SK-N-SH (cell line): ENCODE data around the gene SLCO4A1. TPM values are rescaled to one million over a fixed set of nuclear protein-coding genes. Genes with fewer than 3 reads are reported as not detected.

Source experiments
- CTCF ChIA-PET: fragments of 300-600, 350-600 bp; formaldehyde crosslinking; extraction: SDS; loops from one replicate; lab custom pipeline; 2021; lab: Yijun Ruan, JAX
- POLR2A ChIA-PET: fragments of 350-600 bp; sonication (Branson Sonifier 250); formaldehyde crosslinking; extraction: SDS; loops from one replicate; lab custom pipeline; 2020; ENCODE audit warnings: antibody characterized with exemption, inconsistent platforms; lab: Yijun Ruan, JAX
- DNase-seq: peaks from one replicate; pipeline ENCODE4 v3.0.0; 2012
- H2AFZ ChIP-seq: fragments of 200-600 bp; sonication (generic); 2 replicates; pipeline ENCODE4 v1.8.1; 2016; ENCODE audit warnings: antibody characterized with exemption, mild to moderate bottlenecking, low read depth
- H3F3A ChIP-seq: fragments of 200-600 bp; sonication (generic); replicated peaks from 2 replicates; pipeline ENCODE3; 2016; ENCODE audit warnings: antibody characterized with exemption, mild to moderate bottlenecking; ENCODE audit not compliant: insufficient read depth
- H3K27ac ChIP-seq, 2 experiments: fragments of 200-500 bp in 1 of 2; fragments of 200-600 bp in 1 of 2; sonication (Bioruptor generic) in 1 of 2; sonication (generic), shearing (Covaris generic) in 1 of 2; 2 replicates each; pipeline versions ENCODE4 v1.5.1 to v1.6.1; 2014 to 2016; ENCODE audit warnings: low read depth in 2 of 2, inconsistent platforms in 1 of 2, low read length in 1 of 2, mild to moderate bottlenecking in 1 of 2, mixed read lengths in 1 of 2
- H3K27me3 ChIP-seq: fragments of 200-600 bp; sonication (generic), shearing (Covaris generic); 2 replicates; pipeline ENCODE4 v1.6.1; 2016; ENCODE audit warnings: mixed run types; ENCODE audit not compliant: insufficient read depth
- H3K36me3 ChIP-seq, 2 experiments: fragments of 200-500 bp in 1 of 2; fragments of 200-600 bp in 1 of 2; sonication (Bioruptor generic) in 1 of 2; sonication (generic) in 1 of 2; replicated peaks in 1 of 2; 2 replicates each; pipeline versions ENCODE3 to v1.5.1; 2014 to 2016; ENCODE audit warnings: low read length in 1 of 2, mild to moderate bottlenecking in 1 of 2; ENCODE audit not compliant: insufficient read depth in 2 of 2, control insufficient read depth in 1 of 2
- H3K4me1 ChIP-seq, 2 experiments: fragments of 200-500 bp in 1 of 2; fragments of 200-600 bp in 1 of 2; sonication (Bioruptor generic) in 1 of 2; sonication (generic), shearing (Covaris generic) in 1 of 2; 2 replicates each; pipeline versions ENCODE4 v1.5.1 to v1.6.1; 2014 to 2016; ENCODE audit warnings: low read depth in 1 of 2, low read length in 1 of 2, mixed run types in 1 of 2; ENCODE audit not compliant: insufficient read depth in 2 of 2, control insufficient read depth in 1 of 2
- H3K4me2 ChIP-seq: fragments of 200-600 bp; sonication (generic), shearing (Covaris generic); 2 replicates; pipeline ENCODE4 v1.6.1; 2017; ENCODE audit warnings: mixed run types
- H3K4me3 ChIP-seq, 2 experiments: fragments of 200-500 bp in 1 of 2; fragments of 200-600 bp in 1 of 2; sonication (Bioruptor generic) in 1 of 2; sonication (generic), shearing (Covaris generic) in 1 of 2; 2 replicates each; pipeline versions ENCODE4 v1.5.1 to v1.8.1; 2014 to 2016; ENCODE audit warnings: low read depth in 2 of 2, inconsistent platforms in 1 of 2, low read length in 1 of 2, mild to moderate bottlenecking in 1 of 2, mixed read lengths in 1 of 2, moderate library complexity in 1 of 2
- H3K79me2 ChIP-seq: fragments of 200-600 bp; sonication (generic); 2 replicates; pipeline ENCODE4 v1.8.1; 2017; ENCODE audit warnings: mild to moderate bottlenecking; ENCODE audit not compliant: insufficient read depth
- H3K9ac ChIP-seq: fragments of 200-600 bp; sonication (generic); 2 replicates; pipeline ENCODE4 v1.6.1; 2017; ENCODE audit warnings: mixed run types
- H3K9me2 ChIP-seq: fragments of 200-600 bp; sonication (generic); 2 replicates; pipeline ENCODE4 v1.6.1; 2017; ENCODE audit warnings: mixed run types
- H3K9me3 ChIP-seq: fragments of 200-600 bp; sonication (generic); 2 replicates; pipeline ENCODE4 v1.6.1; 2017; ENCODE audit warnings: mixed run types, mild to moderate bottlenecking, moderate library complexity
- H4K20me1 ChIP-seq: fragments of 200-600 bp; sonication (generic); 2 replicates; pipeline ENCODE4 v1.6.1; 2017; ENCODE audit warnings: mild to moderate bottlenecking, mixed run types; ENCODE audit not compliant: insufficient read depth
- FOXM1 ChIP-seq: IDR thresholded peaks from 2 replicates; pipeline ENCODE4 v1.4.0; 2012; ENCODE audit warnings: low read depth, mild to moderate bottlenecking
- GATA2 ChIP-seq: sonication (generic); formaldehyde crosslinking; IDR thresholded peaks from 2 replicates; pipeline ENCODE4 v1.5.0; 2020; ENCODE audit warnings: mild to moderate bottlenecking, missing genetic modification reagents
- RAD21 ChIP-seq: IDR thresholded peaks from 2 replicates; pipeline ENCODE4 v1.6.1; 2012; ENCODE audit warnings: mild to moderate bottlenecking, low read length
- RFX5 ChIP-seq: IDR thresholded peaks from 2 replicates; pipeline ENCODE4 v1.6.1; 2012; ENCODE audit warnings: mild to moderate bottlenecking, improper control_type of control experiment, low read length
- SIN3A ChIP-seq: IDR thresholded peaks from 2 replicates; pipeline ENCODE4 v1.6.1; 2012; ENCODE audit warnings: low read depth, mild to moderate bottlenecking, low read length, moderate library complexity, borderline replicate concordance
- TAF1 ChIP-seq: IDR thresholded peaks from 2 replicates; pipeline ENCODE4 v1.6.1; 2012; ENCODE audit warnings: low read depth, mild to moderate bottlenecking, low read length, moderate library complexity, borderline replicate concordance
- TCF12 ChIP-seq: IDR thresholded peaks from 2 replicates; pipeline ENCODE4 v1.4.0; 2012
- WGBS: methylation state at CpG from one replicate; pipeline ENCODE4 v1.1.6; 2017; ENCODE audit warnings: low lambda C conversion rate; 5-methylcytosine and 5-hydroxymethylcytosine counted together
- polyA plus RNA-seq, 3 experiments: library from polyadenylated mRNA; depleted of rRNA; stranded (reverse); fragments of >200 nt; gene quantifications; 2 replicates each; pipeline ENCODE4 v1.2.3, GENCODE V29; 2012
- TF ChIP-seq, protein P1 (sequence below): fragments of 200-600 bp; sonication (generic); IDR thresholded peaks from 2 replicates; pipeline ENCODE4 v1.6.1; 2017; ENCODE audit warnings: antibody characterized with exemption, mild to moderate bottlenecking, moderate library complexity

The SLCO4A1 gene
- polyA plus RNA-seq, 1 of the 3 experiments (the other 2 are of a cell fraction), result 0.33 TPM

DNA sequence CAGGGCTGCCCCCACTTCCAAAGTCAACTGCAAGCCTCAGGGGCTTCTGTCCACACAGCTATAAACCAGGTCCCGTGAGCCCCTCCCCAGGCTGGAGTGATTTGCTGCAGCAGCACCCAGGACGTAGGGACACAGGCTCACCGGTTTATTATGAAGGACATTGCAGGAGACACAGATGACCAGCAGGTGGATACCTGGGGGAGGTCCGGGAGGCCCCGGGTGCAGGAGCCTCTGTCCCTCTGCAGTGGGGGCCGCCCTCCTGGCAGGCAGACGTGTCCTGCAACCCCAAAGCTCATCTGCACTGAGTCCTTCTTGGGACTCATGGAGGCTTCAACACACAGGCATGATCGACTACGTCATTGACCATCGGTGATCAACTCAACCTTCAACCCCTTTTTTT lies 51.8 kb downstream of the SLCO4A1 start (continued):
- TF ChIP-seq TCF12 (no peak), GATA2 (no peak), SIN3A (no peak), TAF1 (no peak), RAD21 (no peak)

DNA sequence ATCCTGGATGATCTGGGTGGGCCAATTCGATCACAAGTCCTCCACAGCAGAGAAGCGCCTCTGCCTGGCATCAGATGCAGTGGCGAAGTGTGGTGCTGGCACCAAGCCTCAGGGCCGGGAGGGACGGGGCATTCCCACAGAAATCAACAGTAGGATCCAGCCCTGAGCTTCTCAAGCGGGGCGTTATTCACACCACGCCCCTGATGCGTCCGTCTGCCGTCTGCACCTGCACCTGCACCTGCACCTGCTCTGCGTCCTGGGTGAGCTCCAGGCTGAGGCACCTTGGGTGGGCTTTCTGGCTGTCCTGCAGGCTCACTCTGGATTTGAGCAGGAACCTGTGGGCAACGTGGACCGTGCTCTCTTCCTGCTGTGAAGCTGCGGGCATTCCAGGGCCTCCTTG lies 52.6 kb downstream of the SLCO4A1 start:
- H3K79me2 ChIP-seq, result no peaks in the 10 kb centered on the region
- H3K4me1 ChIP-seq, result peaks cover 0 to 16% of the 10 kb centered on the region in 2 experiments; a peak in 2 of 4 replicates
- CTCF ChIA-PET, result interaction anchor here (0.7 to 2.9 kb wide), 7 partner anchors 11 to 113 kb away, joined by 3 to 17 read pairs (median 4); no protein-coding TSS in a partner anchor
- TF ChIP-seq, protein P1, sequence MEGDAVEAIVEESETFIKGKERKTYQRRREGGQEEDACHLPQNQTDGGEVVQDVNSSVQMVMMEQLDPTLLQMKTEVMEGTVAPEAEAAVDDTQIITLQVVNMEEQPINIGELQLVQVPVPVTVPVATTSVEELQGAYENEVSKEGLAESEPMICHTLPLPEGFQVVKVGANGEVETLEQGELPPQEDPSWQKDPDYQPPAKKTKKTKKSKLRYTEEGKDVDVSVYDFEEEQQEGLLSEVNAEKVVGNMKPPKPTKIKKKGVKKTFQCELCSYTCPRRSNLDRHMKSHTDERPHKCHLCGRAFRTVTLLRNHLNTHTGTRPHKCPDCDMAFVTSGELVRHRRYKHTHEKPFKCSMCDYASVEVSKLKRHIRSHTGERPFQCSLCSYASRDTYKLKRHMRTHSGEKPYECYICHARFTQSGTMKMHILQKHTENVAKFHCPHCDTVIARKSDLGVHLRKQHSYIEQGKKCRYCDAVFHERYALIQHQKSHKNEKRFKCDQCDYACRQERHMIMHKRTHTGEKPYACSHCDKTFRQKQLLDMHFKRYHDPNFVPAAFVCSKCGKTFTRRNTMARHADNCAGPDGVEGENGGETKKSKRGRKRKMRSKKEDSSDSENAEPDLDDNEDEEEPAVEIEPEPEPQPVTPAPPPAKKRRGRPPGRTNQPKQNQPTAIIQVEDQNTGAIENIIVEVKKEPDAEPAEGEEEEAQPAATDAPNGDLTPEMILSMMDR, result no peak
- no peak for TF ChIP-seq RFX5
- H4K20me1 ChIP-seq, result no peaks in the 10 kb centered on the region
- no peaks in the 10 kb centered on the region for H3K36me3 ChIP-seq
- DNase-seq, result no peak
- H3K9me2 ChIP-seq, result no peaks in the 10 kb centered on the region
- H3K27ac ChIP-seq, result no peak overlapping the region
- no peak overlapping the region for H3K4me2 ChIP-seq
- H3K9ac ChIP-seq, result no peak overlapping the region
- 74% methylated on average over 12 of the region's 15 CpGs for WGBS
- no peak overlapping the region for H2AFZ ChIP-seq
- POLR2A ChIA-PET, result no interaction called here
- H3K4me3 ChIP-seq, result no peak overlapping the region
- H3F3A ChIP-seq, result no peaks in the 10 kb centered on the region
- H3K27me3 ChIP-seq, result no peaks in the 10 kb centered on the region
- H3K9me3 ChIP-seq, result no peaks in the 10 kb centered on the region

DNA sequence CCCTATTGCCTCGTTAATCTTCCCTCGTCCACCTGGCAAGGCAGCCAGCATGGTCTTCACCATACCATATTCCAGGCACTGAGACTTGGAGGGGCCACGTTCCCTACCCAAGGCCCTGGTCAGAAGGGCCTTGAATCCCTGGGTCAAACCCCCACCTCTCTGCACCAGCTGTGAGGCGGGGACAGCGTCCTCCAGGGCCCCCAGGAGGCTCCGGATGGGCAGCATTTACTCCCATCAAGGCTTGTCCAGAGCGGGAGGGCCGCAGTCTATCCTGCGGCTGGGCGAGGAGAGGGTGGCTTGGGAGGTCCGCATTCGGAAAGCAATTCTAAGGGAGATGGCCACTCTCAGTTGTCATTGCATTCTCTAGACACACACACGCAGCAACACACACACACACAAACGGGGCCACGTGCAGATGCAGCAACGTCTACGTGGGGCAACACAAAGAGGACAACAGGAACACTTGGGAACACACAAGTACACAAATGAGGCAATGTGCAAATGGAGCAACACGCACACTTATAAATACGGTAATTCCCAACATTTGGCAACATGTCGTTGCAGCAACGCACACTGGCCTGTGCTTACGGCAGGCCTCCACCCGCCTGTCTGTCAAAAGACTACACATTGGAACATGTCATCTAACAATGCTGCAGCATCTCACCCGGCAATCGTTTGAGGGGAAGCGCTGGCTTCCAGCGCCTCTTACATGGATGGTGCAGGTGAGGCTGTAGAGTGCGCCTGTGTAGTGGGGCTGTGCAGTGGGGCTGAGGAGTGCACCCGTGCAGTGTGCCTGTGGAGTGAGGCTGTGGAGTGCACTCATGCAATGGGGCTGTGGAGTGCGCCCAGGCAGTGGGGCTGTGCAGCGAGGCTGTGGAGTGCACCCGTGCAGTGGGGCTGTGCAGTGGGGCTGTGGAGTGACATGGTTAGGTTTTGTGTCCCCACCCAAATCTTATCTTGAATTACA lies 53.4 kb downstream of the SLCO4A1 start:
- no peak overlapping the region for H3K4me3 ChIP-seq
- no peaks in the 10 kb centered on the region for H4K20me1 ChIP-seq
- no peak overlapping the region for H3K4me2 ChIP-seq
- 71% methylated on average over 16 of the region's 32 CpGs for WGBS
- H3K36me3 ChIP-seq, result no peaks in the 10 kb centered on the region
- H3K27ac ChIP-seq, result no peak overlapping the region
- H3K9me2 ChIP-seq, result no peaks in the 10 kb centered on the region
- no peaks in the 10 kb centered on the region for H3K9me3 ChIP-seq
- H3K9ac ChIP-seq, result no peak overlapping the region
- H2AFZ ChIP-seq, result no peak overlapping the region
- TF ChIP-seq FOXM1, result no peak
- H3K27me3 ChIP-seq, result no peaks in the 10 kb centered on the region
- H3F3A ChIP-seq, result no peaks in the 10 kb centered on the region
- no peak for DNase-seq
- POLR2A ChIA-PET, result no interaction called here
- H3K4me1 ChIP-seq, result peaks cover 0 to 16% of the 10 kb centered on the region in 2 experiments; a peak in 2 of 4 replicates
- CTCF ChIA-PET, result interaction anchor here (0.7 to 2.9 kb wide), 3 partner anchors 79 to 112 kb away, joined by 3 to 17 read pairs (median 3); no protein-coding TSS in a partner anchor
- H3K79me2 ChIP-seq, result no peaks in the 10 kb centered on the region
